AG04449 (cell line): Measurements from ENCODE around the gene UBN2.

Source experiments
- CTCF ChIA-PET: fragments of 350-600 bp; formaldehyde crosslinking; extraction: SDS; loops from one replicate; lab custom pipeline; 2021; ENCODE audit warnings: antibody characterized with exemption; lab: Yijun Ruan, JAX
- POLR2A ChIA-PET: fragments of 400-600, 350-600 bp; formaldehyde crosslinking; extraction: SDS; loops from one replicate; lab custom pipeline; 2020; ENCODE audit warnings: antibody characterized with exemption, inconsistent platforms; lab: Yijun Ruan, JAX
- DNase-seq: peaks from one replicate; pipeline ENCODE4 v3.0.0-alpha.2; 2010; ENCODE audit warnings: low read depth, low spot score
- H3K4me3 ChIP-seq: 2 replicates; pipeline ENCODE4 v1.5.1; 2011; ENCODE audit warnings: low read depth, mild to moderate bottlenecking, control low read depth, low read length
- CTCF ChIP-seq: IDR thresholded peaks from one replicate; pipeline ENCODE4 v1.5.1; 2011; ENCODE audit warnings: mild to moderate bottlenecking, moderate library complexity, low read length, control low read depth, inconsistent platforms; ENCODE audit not compliant: insufficient read depth; ENCODE audit errors: missing control alignments

UBN2 gene

GRCh38 chr7:139230774-139231512, at the start of gene UBN2:
UBN2 (plus strand) TSS chr7:139231237; CDS start chr7:139231485, 248 bp downstream.
- H3K4me3 ChIP-seq = peak within 1 kb of the TSS; percentile 97
- peak; percentile 78 for DNase-seq
- TF ChIP-seq CTCF = no peak
- CTCF ChIA-PET = interaction anchor here (2.9 kb wide), 1 partner anchor 11 kb away, joined by 9 read pairs; no protein-coding TSS in a partner anchor
- POLR2A ChIA-PET = no interaction called here

DNA sequence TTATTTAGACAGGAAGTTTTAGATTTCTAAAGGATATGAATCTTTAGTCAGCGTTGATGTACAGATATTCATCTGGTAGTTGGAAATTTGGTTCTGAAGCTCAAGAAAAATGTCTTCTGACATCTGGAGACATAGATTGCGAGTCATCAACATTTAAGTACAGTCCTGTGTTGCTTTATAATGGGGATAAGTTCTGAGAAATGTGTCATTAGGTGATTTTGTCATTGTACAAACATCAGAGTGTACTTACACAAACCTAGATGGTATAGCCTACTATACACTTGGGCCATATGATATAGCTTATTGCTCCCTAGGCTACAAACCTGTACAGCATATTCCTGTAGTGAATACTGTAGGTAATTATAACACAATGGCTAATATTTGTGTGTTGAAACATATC, 49.6 kb upstream of the UBN2 start:
- TF ChIP-seq CTCF = no peak
- DNase-seq = no peak
- POLR2A ChIA-PET = no interaction called here
- CTCF ChIA-PET = no interaction called here
- H3K4me3 ChIP-seq = no peak overlapping the region

- POLR2A ChIA-PET = no interaction called here
- DNase-seq = no peak
- no peak for TF ChIP-seq CTCF
- CTCF ChIA-PET = no interaction called here
- H3K4me3 ChIP-seq = no peak overlapping the region
These were observed 48.7 kb upstream of the UBN2 start for GRCh38 chr7:139182363-139182762.

GRCh38 chr7:139183251-139183650, 47.8 kb upstream of the UBN2 start:
- no peak for DNase-seq
- CTCF ChIA-PET = no interaction called here
- POLR2A ChIA-PET = no interaction called here
- H3K4me3 ChIP-seq = no peak overlapping the region
- TF ChIP-seq CTCF = no peak

GRCh38 chr7:139183878-139184338, 47.1 kb upstream of the UBN2 start:
- ChIA-PET CTCF (no interaction called here), POLR2A (no interaction called here)
- no peak for DNase-seq
- no peak overlapping the region for H3K4me3 ChIP-seq
- no peak for TF ChIP-seq CTCF

DNA sequence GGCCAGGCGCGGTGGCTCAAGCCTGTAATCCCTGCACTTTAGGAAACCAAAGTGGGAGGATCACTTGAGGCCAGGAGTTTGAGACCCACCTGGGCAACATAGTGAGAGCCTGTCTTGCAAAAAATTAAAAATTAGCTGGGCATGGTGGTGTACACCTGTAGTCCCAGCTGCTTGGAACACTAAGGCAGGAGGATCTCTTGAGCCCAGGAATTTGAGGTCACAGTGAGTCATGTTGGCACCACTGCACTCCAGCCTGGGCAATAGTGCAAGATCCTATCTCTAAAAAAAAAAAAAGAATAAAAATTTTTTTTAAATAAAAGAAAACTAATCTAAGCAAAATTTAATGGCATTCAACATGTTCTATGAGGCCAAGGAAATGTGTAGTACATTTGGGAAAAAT, 44.9 kb upstream of the UBN2 start:
- CTCF ChIA-PET = no interaction called here
- POLR2A ChIA-PET = no interaction called here

More for the DNA sequence above, 44.9 kb upstream of the UBN2 start:
- no peak overlapping the region for H3K4me3 ChIP-seq
- DNase-seq = no peak
- no peak for TF ChIP-seq CTCF
